Spleen (tissue), 11 donors: Measurements from ENCODE around the gene ZNF277. TPM values are rescaled to one million over a fixed set of nuclear protein-coding genes. Genes with fewer than 3 reads are reported as not detected.

Experiments used
- DNase-seq: peaks from one replicate; pipeline ENCODE4 v3.0.0-alpha.2; 2020
- H3K27ac ChIP-seq, 8 donors: fragments of 200-600 bp; sonication (generic) in 7 of 8; 1 replicate in 4 of 8; 2 replicates in 4 of 8; pipeline versions ENCODE4 v1.5.0 to v1.8.0; 2016 to 2021; ENCODE audit warnings: inconsistent platforms in 4 of 8, mild to moderate bottlenecking in 4 of 8, moderate library complexity in 1 of 8
- H3K27me3 ChIP-seq, 7 donors: fragments of 200-600 bp; sonication (generic) in 6 of 7; replicated peaks in 1 of 7; 1 replicate in 4 of 7; 2 replicates in 3 of 7; pipeline versions ENCODE4 v1.5.0 to v1.8.0; 2016 to 2021; ENCODE audit warnings: inconsistent platforms in 3 of 7, mild to moderate bottlenecking in 1 of 7
- H3K36me3 ChIP-seq, 6 donors: fragments of 200-600 bp; sonication (generic) in 5 of 6; 1 replicate in 4 of 6; 2 replicates in 2 of 6; pipeline versions ENCODE4 v1.5.0 to v1.8.0; 2016 to 2021; ENCODE audit warnings: inconsistent platforms in 2 of 6
- H3K4me1 ChIP-seq, 6 donors: fragments of 200-600 bp; sonication (generic) in 5 of 6; 1 replicate in 3 of 6; 2 replicates in 3 of 6; pipeline versions ENCODE4 v1.5.0 to v1.8.0; 2016 to 2021; ENCODE audit warnings: inconsistent platforms in 3 of 6
- H3K4me3 ChIP-seq, 8 donors: fragments of 200-600 bp; sonication (generic) in 7 of 8; 1 replicate in 4 of 8; 2 replicates in 4 of 8; pipeline versions ENCODE4 v1.5.0 to v1.8.0; 2016 to 2021; ENCODE audit warnings: inconsistent platforms in 4 of 8, mild to moderate bottlenecking in 4 of 8, moderate library complexity in 2 of 8
- H3K9me3 ChIP-seq, 8 donors: fragments of 200-600 bp; sonication (generic) in 7 of 8; 1 replicate in 4 of 8; 2 replicates in 4 of 8; pipeline versions ENCODE4 v1.5.0 to v1.8.0; 2016 to 2021; ENCODE audit warnings: inconsistent platforms in 4 of 8
- POLR2A ChIP-seq, 3 donors: fragments of 450-650 bp; IDR thresholded peaks; one replicate each; pipeline ENCODE4 v1.5.1; 2017; ENCODE audit warnings: antibody characterized with exemption in 3 of 3, mild to moderate bottlenecking in 1 of 3
- POLR2AphosphoS5 ChIP-seq, 3 donors: sonication (generic); formaldehyde crosslinking; IDR thresholded peaks; one replicate each; pipeline ENCODE4 v1.5.1; 2017; ENCODE audit warnings: antibody characterized with exemption in 3 of 3
- WGBS, 5 donors: extraction: QIAGEN DNeasy Blood & Tissue Kit in 3 of 5; methylation state at CpG; one replicate each; pipeline versions ENCODE4 v1.1.5 to v1.1.7; 2013 to 2018; 5-methylcytosine and 5-hydroxymethylcytosine counted together
- intact Hi-C: fragments of 100-400 bp; cut with DNase I; formaldehyde crosslinking; loops from one replicate; pipeline ENCODE4 v1.15.0; 2023; ENCODE audit warnings: low total_unique reads
- polyA plus RNA-seq, 3 donors: library from polyadenylated mRNA; stranded (reverse); fragments of 200-250 nt; gene quantifications; one replicate each; pipeline ENCODE4 v1.2.1, GENCODE V29; 2013
- total RNA-seq, 7 donors: library from RNA; depleted of rRNA in 3 of 7; stranded (reverse); fragments of >200 nt in 3 of 7; fragmentation: NEBNext Ultra II Directional in 4 of 7; extraction: Animal tissue kit (Norgen Biotek cat#: 25700) in 4 of 7; gene quantifications; one replicate each; pipeline versions ENCODE4 v1.1.0 to v1.2.1, GENCODE V29; 2016 to 2021
- TF ChIP-seq, protein P1 (sequence below), 11 experiments: fragments of 200-600 bp in 7 of 11; fragments of 450-650 bp in 4 of 11; sonication (generic) in 4 of 11; IDR thresholded peaks in 8 of 11; conservative IDR thresholded peaks in 3 of 11; 1 replicate in 7 of 11; 2 replicates in 4 of 11; pipeline versions ENCODE4 v1.4.0 to v1.8.0; 2016 to 2021; ENCODE audit warnings: antibody characterized with exemption in 11 of 11, inconsistent platforms in 4 of 11, mild to moderate bottlenecking in 1 of 11
- donor health status: healthy with polysubstance abuse.
- donor health status: DM: no; HTN: no; CAD: no; lungs with moderate emphysema.
- donor health status: DM: no; HTN: no; CAD: no.
- donor health status: Bipolar disorder and iron deficiency.
- donor health status: healthy.
- donor health status: DM: no; HTN: no; CAD: no.
- donor health status: DM: yes; HTN: yes; CAD: no.

The ZNF277 gene
- total and polyA plus RNA-seq, 10 donors, result 14.5 to 36.1 (median 19.6) TPM

DNA sequence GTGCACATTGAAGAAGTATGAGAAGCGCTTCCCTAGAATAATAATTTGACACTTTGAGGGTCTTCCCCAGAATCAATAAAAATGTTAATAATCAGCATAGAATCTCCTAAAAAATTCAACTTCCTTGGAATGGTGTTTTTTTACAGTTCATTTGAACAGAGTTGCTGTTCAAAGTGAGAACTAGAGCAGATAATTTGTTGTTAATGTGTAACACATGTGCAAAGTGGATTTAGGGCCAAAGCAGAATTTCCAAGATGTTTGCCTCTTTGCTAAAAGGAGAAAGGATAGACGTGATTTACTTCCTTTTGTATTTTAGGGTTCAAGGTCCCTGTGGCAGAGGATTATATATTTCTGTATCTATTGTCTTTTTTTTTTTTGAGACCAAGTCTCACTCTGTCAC lies 73.8 kb downstream of the ZNF277 start:
- Histone ChIP-seq H3K27me3 (no peaks in the 10 kb centered on the region), H3K4me1 (peaks cover 0 to 23% (median 0%) of the 10 kb centered on the region in 6 donors), H3K9me3 (no peaks in the 10 kb centered on the region), H3K27ac (no peak overlapping the region), H3K4me3 (no peak overlapping the region), H3K36me3 (no peaks in the 10 kb centered on the region)
- WGBS, 5 donors, result 79 to 89% (median 82%) methylated on average over 2 of the region's 2 CpGs
- DNase-seq, result no peak
- intact Hi-C loops, result no loop called here
- TF ChIP-seq POLR2AphosphoS5 (IDR thresholded peaks at IDR 0.05) (no peak), POLR2A (IDR thresholded peaks at IDR 0.05) (no peak)
- TF ChIP-seq, protein P1, sequence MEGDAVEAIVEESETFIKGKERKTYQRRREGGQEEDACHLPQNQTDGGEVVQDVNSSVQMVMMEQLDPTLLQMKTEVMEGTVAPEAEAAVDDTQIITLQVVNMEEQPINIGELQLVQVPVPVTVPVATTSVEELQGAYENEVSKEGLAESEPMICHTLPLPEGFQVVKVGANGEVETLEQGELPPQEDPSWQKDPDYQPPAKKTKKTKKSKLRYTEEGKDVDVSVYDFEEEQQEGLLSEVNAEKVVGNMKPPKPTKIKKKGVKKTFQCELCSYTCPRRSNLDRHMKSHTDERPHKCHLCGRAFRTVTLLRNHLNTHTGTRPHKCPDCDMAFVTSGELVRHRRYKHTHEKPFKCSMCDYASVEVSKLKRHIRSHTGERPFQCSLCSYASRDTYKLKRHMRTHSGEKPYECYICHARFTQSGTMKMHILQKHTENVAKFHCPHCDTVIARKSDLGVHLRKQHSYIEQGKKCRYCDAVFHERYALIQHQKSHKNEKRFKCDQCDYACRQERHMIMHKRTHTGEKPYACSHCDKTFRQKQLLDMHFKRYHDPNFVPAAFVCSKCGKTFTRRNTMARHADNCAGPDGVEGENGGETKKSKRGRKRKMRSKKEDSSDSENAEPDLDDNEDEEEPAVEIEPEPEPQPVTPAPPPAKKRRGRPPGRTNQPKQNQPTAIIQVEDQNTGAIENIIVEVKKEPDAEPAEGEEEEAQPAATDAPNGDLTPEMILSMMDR (IDR thresholded peaks at IDR 0.05 in 8 of 11, conservative IDR thresholded peaks at IDR 0.05 in 3 of 11), result no peak

DNA sequence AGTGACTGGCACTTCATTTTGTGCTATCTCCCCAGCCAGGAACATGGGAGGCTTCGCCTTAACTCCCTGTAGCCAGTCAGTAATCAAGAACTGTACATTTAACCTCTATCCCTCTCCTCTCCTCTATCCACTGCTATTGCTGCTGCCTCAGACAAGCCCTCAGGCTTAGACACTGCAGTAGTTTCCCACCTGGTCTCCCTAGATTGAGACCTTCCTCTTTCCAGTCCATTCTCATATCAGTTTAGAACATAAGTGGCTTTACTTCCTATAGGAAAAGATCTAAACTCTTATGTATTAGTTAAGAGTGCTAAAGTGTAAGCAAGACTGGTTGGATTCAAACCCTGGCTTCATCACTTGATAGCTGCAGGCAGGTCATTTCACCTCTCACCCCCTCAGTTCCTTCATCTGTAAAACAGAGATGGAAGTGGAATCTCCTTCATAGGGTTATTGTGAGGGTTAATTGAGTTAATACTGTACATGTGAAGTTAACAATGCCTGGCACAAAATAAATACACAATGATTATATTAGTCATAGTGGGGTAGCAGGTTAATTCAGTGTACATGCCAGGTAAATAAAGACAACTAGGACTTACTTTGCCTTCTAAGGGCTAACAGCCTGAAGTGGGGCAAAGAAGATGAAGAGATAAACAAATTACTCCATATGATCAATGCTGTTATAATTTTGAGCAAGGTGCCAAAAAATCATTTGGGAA lies 76.1 kb downstream of the ZNF277 start:
- no peak overlapping the region for H3K4me3 ChIP-seq
- H3K27me3 ChIP-seq, result no peaks in the 10 kb centered on the region
- peaks cover 0 to 9% (median 0%) of the 10 kb centered on the region in 6 donors for H3K36me3 ChIP-seq
- DNase-seq, result no peak
- 96 to 100% (median 97%) methylated on average over 1 of the region's 1 CpG for WGBS, 5 donors
- no peak overlapping the region for H3K27ac ChIP-seq
- peaks cover 0 to 33% (median 3%) of the 10 kb centered on the region in 6 donors for H3K4me1 ChIP-seq
- H3K9me3 ChIP-seq, result no peaks in the 10 kb centered on the region
- intact Hi-C loops, result no loop called here
- TF ChIP-seq POLR2AphosphoS5 (IDR thresholded peaks at IDR 0.05) (no peak), POLR2A (IDR thresholded peaks at IDR 0.05) (no peak)
- TF ChIP-seq, protein P1 (IDR thresholded peaks at IDR 0.05 in 8 of 11, conservative IDR thresholded peaks at IDR 0.05 in 3 of 11), result no peak

DNA sequence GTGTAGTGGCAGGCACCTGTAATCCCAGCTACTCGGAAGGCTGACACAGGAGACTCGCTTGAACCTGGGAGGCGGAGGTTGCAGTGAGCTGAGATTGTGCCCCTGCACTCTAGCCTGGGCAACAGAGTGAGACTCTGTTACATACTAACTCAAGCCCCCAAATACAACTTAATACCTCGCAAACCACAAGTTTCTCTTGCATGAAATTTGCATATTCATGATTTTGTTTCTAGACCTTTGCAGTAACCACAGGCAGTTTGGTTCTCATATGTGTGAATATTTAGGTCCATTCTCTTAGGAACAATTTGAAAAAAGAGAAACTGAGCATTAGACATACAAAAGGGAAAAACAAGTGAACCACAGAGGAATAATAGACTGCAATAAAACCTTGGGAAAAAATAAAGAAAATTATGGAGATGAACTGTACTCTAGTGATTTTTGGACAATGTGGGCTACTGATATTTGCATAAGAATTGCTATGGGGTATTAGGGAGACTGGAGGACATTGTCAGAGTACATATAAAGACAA lies 77.0 kb downstream of the ZNF277 start:
- no peak overlapping the region for H3K27ac ChIP-seq
- H3K27me3 ChIP-seq, result no peaks in the 10 kb centered on the region
- intact Hi-C loops, result no loop called here
- H3K36me3 ChIP-seq, result peaks cover 0 to 17% (median 1%) of the 10 kb centered on the region in 6 donors
- TF ChIP-seq, protein P1 (IDR thresholded peaks at IDR 0.05 in 8 of 11, conservative IDR thresholded peaks at IDR 0.05 in 3 of 11), result no peak
- TF ChIP-seq POLR2A (IDR thresholded peaks at IDR 0.05), result no peak
- TF ChIP-seq POLR2AphosphoS5 (IDR thresholded peaks at IDR 0.05), result no peak
- 90 to 93% (median 92%) methylated on average over 4 of the region's 4 CpGs for WGBS, 5 donors
- no peak for DNase-seq
- no peaks in the 10 kb centered on the region for H3K9me3 ChIP-seq
- H3K4me1 ChIP-seq, result peaks cover 0 to 33% (median 3%) of the 10 kb centered on the region in 6 donors
- H3K4me3 ChIP-seq, result no peak overlapping the region
